Natural killer cell treated with Interleukin-12 subunit alpha and Interleukin-12 subunit beta and Interleukin-15 and Interleukin-18, amount 100 ng/mL, for 72 hours (primary cell): ENCODE data around the gene ADCY1. TPM values are rescaled to one million over a fixed set of nuclear protein-coding genes. Genes with fewer than 3 reads are reported as not detected.

Experiments
- ATAC-seq, 2 donors: fragments of 150-1000 bp; cut with Tn5 transposase in 1 of 2; sonication (Bioruptor Pico), chemical (Tn5 transposase) in 1 of 2; 2 replicates each; pipeline ENCODE4 v1.10.0; 2021
- DNase-seq: peaks from one replicate; pipeline ENCODE4 v3.0.0; 2022; ENCODE audit warnings: low spot score
- H3K27ac Mint-ChIP-seq, 2 donors: 1 replicate in 1 of 2; 2 replicates in 1 of 2; pipeline ENCODE4 v1.8.0; 2022; ENCODE audit warnings: mixed read lengths in 2 of 2, mild to moderate bottlenecking in 1 of 2, moderate library complexity in 1 of 2
- H3K27me3 Mint-ChIP-seq, 2 donors: 1 replicate in 1 of 2; 2 replicates in 1 of 2; pipeline ENCODE4 v1.8.0; 2022; ENCODE audit warnings: mixed read lengths in 2 of 2
- H3K36me3 Mint-ChIP-seq: one replicate; pipeline ENCODE4 v1.8.0; 2022; ENCODE audit warnings: mixed read lengths
- H3K4me1 Mint-ChIP-seq, 2 donors: 1 replicate in 1 of 2; 2 replicates in 1 of 2; pipeline ENCODE4 v1.8.0; 2022; ENCODE audit warnings: low read depth in 2 of 2, mixed read lengths in 2 of 2, mild to moderate bottlenecking in 1 of 2
- H3K4me3 Mint-ChIP-seq: one replicate; pipeline ENCODE4 v1.8.0; 2022; ENCODE audit warnings: mixed read lengths
- H3K9me3 Mint-ChIP-seq: 2 replicates; pipeline ENCODE4 v1.8.0; 2022; ENCODE audit warnings: mixed read lengths
- total RNA-seq, 2 donors: library from RNA; stranded (reverse); gene quantifications; one replicate each; pipeline ENCODE4 v1.2.3, GENCODE V29; 2022

Gene ADCY1
- total RNA-seq, 2 donors from 2014 or later, result 0.10 to 1.4 TPM

GRCh38 chr7:45661302-45661995, 87.3 kb downstream of the ADCY1 start:
- no peaks in the 10 kb centered on the region for H3K4me1 Mint-ChIP-seq
- no peak for ATAC-seq
- H3K36me3 Mint-ChIP-seq, result no peaks in the 10 kb centered on the region
- DNase-seq, result no peak
- peaks cover 0 to 3% of the 10 kb centered on the region in 2 donors for H3K27me3 Mint-ChIP-seq
- H3K4me3 Mint-ChIP-seq, result no peak overlapping the region
- no peak overlapping the region for H3K27ac Mint-ChIP-seq
- H3K9me3 Mint-ChIP-seq, result no peaks in the 10 kb centered on the region

DNA sequence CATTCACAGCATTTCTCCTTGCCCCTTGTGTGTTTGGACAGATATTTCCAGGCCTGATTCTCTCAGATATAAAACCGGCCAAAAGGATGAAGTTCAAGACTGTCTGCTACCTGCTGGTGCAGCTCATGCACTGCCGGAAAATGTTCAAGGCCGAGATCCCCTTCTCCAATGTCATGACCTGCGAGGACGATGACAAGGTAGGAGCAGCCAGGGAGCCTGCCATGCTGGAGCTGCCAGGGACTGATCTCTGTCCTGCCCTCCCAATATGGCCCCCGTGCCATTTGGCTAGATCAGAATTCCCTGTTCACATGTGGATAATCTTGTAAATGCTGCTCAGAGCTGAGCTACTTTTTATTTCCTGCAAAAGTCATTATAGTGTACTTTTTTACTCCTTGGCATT, 87.8 kb downstream of the ADCY1 start:
- DNase-seq, result no peak

DNA sequence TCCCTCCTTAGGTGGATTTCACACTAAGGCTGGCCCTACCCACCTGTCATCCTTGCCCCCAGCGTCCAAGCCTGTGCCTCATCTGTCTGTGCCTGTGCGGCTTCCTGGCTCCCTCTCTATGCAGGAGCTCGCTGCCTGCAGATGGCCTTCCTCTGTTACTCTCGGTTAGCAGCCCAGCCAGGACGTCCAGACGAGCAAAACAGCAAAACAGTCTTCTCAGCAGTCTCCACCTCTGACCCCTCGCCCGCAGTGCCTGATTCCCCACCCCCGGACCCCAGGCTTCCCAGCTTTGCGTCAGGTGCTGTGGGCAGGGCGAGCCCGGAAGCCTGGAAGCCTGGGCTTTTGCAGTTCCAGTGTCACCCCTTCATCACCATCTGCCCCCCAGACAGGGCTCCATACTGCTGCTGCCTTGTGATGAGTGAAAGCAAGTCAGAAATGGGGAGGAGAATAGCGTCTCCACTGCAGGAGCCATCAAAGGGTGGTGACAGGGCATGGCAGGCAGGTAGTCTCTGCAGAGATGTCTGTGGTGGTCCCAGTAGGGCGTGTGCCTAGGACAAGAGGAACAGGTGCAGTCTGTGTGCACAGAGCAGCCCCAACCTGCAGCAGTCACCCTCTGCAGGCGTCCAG, 88.5 kb downstream of the ADCY1 start:
- no peaks in the 10 kb centered on the region for H3K9me3 Mint-ChIP-seq
- no peak for DNase-seq

More for the DNA sequence above, 87.8 kb downstream of the ADCY1 start:
- peaks cover 0 to 3% of the 10 kb centered on the region in 2 donors for H3K27me3 Mint-ChIP-seq
- H3K4me1 Mint-ChIP-seq, result no peaks in the 10 kb centered on the region
- H3K27ac Mint-ChIP-seq, result no peak overlapping the region
- no peak overlapping the region for H3K4me3 Mint-ChIP-seq
- no peaks in the 10 kb centered on the region for H3K36me3 Mint-ChIP-seq
- H3K9me3 Mint-ChIP-seq, result no peaks in the 10 kb centered on the region
- no peak for ATAC-seq

DNA sequence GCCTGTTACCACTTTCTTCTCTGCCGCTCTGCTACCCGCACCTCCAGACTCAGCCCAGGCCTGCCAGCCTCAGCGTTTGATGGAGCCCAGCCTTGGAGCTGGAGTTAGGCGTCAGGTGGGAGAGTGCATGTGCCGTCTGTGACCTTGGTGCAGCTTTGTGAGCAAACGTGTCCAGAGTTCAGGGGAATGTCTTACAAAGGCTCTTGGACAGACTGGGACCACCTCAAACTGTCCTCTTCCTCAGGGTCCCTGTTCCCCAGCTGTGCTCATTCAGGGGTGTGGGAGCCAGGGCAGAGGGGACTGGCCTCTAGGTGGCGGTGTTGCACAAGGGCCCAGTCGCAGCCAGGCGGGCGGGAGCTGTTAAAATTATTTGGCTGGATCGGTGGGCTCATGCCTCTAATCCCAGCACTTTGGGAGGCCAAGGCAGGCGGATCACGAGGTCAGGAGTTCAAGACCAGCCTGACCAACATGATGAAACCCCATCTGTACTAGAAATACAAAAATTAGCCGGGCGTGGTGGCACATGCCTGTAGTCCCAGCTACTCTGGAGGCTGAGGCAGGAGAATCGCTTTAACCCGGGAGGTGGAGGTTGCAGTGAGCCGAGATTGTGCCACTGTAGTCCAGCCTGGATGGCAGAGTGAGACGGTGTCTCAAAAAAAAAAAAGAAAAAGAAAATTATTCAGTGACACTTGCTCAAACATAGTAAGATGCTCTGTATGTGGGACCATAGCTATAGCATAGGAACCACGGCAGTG, 89.2 kb downstream of the ADCY1 start:
- H3K36me3 Mint-ChIP-seq, result no peaks in the 10 kb centered on the region
- no peaks in the 10 kb centered on the region for H3K9me3 Mint-ChIP-seq
- H3K27ac Mint-ChIP-seq, result no peak overlapping the region
- H3K27me3 Mint-ChIP-seq, result peaks cover 0 to 3% of the 10 kb centered on the region in 2 donors
- DNase-seq (no peak), ATAC-seq (peak in 1 of 2 donors; percentile 57)
- no peaks in the 10 kb centered on the region for H3K4me1 Mint-ChIP-seq
- H3K4me3 Mint-ChIP-seq, result no peak overlapping the region

More for the DNA sequence above, 88.5 kb downstream of the ADCY1 start:
- Mint-ChIP-seq H3K27ac (no peak overlapping the region), H3K4me3 (no peak overlapping the region), H3K4me1 (no peaks in the 10 kb centered on the region), H3K27me3 (peaks cover 0 to 3% of the 10 kb centered on the region in 2 donors), H3K36me3 (no peaks in the 10 kb centered on the region)
- ATAC-seq, result peak in 1 of 2 donors; percentile 28

- Mint-ChIP-seq H3K4me1 (no peaks in the 10 kb centered on the region), H3K27me3 (peaks cover 5 to 8% of the 10 kb centered on the region in 2 donors), H3K27ac (no peak overlapping the region), H3K36me3 (no peaks in the 10 kb centered on the region), H3K9me3 (no peaks in the 10 kb centered on the region), H3K4me3 (no peak overlapping the region)
- DNase-seq (no peak), ATAC-seq (peak in 1 of 2 donors; percentile 6)
These were observed 89.9 kb downstream of the ADCY1 start for GRCh38 chr7:45663965-45664633.

DNA sequence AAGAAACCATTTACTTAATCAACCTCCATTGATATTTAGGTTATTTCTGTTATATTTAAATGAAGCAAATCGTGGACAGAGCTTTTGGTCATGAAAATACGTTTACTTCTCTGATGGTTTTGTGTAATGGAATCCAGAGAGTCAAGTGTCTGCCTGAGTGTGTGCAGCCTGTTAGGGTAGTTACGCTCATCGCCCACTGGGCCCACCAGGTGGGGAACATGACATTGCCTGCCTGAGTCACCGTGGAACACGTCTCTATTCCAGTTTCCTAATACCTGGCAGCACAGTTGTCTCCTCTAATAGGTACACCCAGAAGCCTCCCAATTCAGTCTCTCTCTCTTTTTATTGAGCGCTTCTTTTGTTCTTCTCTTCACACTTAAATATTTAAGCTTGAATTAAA, 91.0 kb downstream of the ADCY1 start:
- Mint-ChIP-seq H3K27ac (no peak overlapping the region), H3K9me3 (no peaks in the 10 kb centered on the region), H3K4me3 (no peak overlapping the region), H3K36me3 (no peaks in the 10 kb centered on the region), H3K4me1 (no peaks in the 10 kb centered on the region), H3K27me3 (peaks cover 8 to 9% of the 10 kb centered on the region in 2 donors)
- no peak for DNase-seq
- no peak for ATAC-seq

GRCh38 chr7:45670227-45670626, 96.1 kb downstream of the ADCY1 start:
- no peak for DNase-seq
- Mint-ChIP-seq H3K36me3 (no peaks in the 10 kb centered on the region), H3K27me3 (peaks cover 18 to 50% of the 10 kb centered on the region in 2 donors), H3K27ac (no peak overlapping the region), H3K4me1 (no peaks in the 10 kb centered on the region), H3K9me3 (no peaks in the 10 kb centered on the region), H3K4me3 (no peak overlapping the region)
- no peak for ATAC-seq

DNA sequence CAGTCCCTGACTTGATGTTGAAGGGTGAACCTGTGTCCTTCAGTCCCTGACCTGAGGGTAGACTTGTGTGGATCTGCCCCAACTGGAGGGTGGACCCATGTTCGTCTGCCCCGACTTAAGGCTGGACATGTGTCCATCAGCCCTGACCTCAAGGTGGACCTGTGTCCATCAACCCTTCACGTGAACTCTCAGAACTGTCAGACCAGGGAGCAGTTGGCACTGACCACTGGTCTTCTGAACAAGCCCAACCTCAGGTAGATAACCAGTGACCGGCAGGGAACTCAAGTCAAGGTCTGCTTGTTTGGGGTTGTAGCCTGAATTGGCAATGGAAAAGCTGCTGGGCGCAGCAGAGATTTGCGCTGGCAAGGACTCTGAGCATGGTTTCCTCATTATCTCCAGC, 96.5 kb downstream of the ADCY1 start:
- no peaks in the 10 kb centered on the region for H3K4me1 Mint-ChIP-seq
- no peak overlapping the region for H3K4me3 Mint-ChIP-seq
- H3K36me3 Mint-ChIP-seq, result no peaks in the 10 kb centered on the region
- H3K27ac Mint-ChIP-seq, result no peak overlapping the region
- H3K27me3 Mint-ChIP-seq, result peaks cover 20 to 55% of the 10 kb centered on the region in 2 donors
- DNase-seq, result peak; percentile 44
- H3K9me3 Mint-ChIP-seq, result no peaks in the 10 kb centered on the region
- no peak for ATAC-seq

DNA sequence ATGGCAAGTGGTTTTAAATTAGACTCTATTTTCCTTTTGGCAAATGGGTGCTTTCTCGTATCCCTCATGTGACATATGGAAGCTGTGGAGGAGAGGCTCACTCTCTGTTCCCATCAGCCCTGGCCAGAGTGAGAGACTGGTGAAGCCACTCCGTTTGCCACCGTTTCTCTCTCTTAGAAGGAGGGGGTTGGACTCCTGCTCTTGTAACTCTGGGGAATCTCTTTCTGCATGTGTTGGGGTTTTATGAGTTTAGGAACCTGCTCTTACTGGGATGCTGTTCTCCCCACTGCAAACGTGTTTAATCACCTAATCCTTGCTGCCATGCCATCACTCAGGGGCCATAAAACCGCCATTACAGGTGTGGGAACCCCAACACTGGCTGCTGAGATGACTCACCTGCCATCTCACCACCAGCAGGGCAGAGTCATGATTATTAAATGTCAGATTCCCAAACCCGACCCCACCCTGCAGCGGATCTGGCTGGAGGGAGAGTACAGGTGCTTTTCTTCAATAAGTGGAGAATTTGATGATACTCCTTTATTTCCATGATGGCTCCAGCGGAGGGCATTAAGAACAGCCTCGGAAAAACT, 103.2 kb downstream of the ADCY1 start:
- Mint-ChIP-seq H3K4me1 (no peaks in the 10 kb centered on the region), H3K36me3 (no peaks in the 10 kb centered on the region), H3K4me3 (no peak overlapping the region), H3K27me3 (peaks cover 20 to 47% of the 10 kb centered on the region in 2 donors), H3K9me3 (no peaks in the 10 kb centered on the region), H3K27ac (no peak overlapping the region)
- DNase-seq (no peak), ATAC-seq (no peak)

DNA sequence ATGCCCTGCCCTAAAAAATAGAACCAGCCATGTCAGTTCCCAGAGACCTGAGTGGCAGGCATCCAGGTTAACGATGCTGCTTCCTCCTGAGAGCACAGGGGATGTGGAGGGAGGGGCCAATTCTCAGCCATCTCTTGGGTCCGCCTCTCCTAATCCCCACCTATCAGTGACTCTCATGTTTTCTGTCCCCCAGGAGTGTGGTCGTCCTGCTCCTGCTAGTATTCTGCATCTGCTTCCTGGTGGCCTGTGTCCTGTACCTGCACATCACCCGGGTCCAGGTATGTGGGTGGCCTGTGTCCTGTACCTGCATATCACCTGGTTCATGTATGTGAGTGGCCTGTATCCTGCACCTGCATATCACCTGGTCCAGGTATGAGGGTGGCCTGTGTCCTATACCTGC, 105.3 kb downstream of the ADCY1 start:
- no peak for DNase-seq
- Mint-ChIP-seq H3K27ac (no peak overlapping the region), H3K27me3 (peaks cover 12 to 27% of the 10 kb centered on the region in 2 donors), H3K36me3 (no peaks in the 10 kb centered on the region), H3K9me3 (no peaks in the 10 kb centered on the region), H3K4me1 (no peaks in the 10 kb centered on the region), H3K4me3 (no peak overlapping the region)
- ATAC-seq, result no peak

DNA sequence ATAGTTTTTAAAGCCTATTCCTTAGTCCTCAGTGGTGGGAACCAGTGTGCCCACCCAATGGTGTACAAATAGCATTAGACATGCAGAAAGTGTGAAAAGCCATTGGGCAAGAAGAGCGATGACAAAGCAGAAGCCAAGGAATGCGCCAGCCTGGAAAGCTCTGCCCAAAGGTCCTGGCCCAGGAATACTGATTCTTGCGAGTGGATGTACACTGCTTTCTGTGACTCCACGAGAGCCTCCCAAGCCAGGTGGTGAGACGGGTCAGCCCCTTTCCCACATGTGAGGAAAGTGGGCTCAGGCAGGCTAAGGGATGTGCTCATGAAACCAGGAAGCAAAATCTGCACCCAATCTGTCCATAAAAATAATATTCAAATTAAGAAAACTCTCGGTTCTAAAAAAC, 106.6 kb downstream of the ADCY1 start:
- peaks cover 7 to 14% of the 10 kb centered on the region in 2 donors for H3K27me3 Mint-ChIP-seq

DNA sequence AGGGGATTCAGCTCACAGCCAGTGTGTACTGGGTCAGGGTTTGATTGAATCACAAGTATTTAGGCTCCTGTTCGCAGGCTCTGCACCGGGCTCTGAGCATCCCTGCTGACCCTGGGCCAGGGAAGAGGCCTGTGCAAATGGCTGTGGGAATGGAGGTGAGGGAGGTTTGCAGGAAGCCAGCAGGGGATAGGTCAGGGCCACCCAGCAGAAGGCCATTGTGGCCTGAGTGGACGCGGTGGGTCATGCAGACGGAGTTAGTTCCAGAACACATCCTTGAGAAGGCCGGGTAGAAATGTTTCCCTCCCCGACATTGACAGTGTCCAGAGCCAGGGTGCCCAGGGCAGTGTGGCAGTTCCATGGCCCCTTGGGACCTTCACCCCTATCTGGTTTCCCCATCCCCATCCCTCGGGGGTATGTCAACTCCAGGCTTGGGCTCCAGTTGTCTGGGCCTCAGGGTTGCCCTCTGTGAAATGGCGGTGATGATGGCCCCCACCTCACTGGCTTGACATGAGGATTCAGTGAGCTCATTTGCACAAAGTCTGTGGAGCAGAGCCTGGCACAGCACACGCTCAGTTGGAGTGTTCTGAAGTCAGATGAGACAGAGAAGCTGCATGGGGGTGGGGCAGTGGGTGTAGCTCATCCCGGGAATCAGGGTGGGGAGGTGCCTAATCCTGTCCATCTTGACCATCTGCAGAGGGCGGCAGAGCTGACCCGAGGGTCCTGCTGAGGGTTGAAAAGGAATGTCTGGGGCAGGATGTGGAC, 107.6 kb downstream of the ADCY1 start:
- no peaks in the 10 kb centered on the region for H3K36me3 Mint-ChIP-seq
- no peak for DNase-seq

More for the DNA sequence above, 106.6 kb downstream of the ADCY1 start:
- Mint-ChIP-seq H3K4me1 (no peaks in the 10 kb centered on the region), H3K27ac (no peak overlapping the region), H3K4me3 (no peak overlapping the region), H3K9me3 (no peaks in the 10 kb centered on the region), H3K36me3 (no peaks in the 10 kb centered on the region)
- DNase-seq, result no peak
- ATAC-seq, result no peak

DNA sequence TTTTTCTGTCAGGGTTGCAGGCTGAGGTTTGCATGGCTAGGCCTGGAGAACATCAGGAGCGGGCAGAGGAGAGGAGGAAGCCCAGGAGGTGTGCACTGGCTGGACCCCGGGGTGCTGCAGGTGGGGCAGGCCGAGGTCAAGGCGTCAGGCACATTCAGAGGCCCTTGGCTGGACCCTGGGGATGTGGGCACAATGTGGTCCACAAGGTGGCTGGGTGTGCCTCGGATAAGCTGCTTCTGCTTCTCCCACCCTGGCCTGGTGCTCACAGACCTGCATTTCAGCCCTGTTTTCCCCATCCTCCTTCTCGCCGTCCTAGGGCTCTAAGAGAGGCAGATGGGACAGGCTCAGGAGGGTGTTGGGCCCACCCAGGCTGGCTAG, 108.2 kb downstream of the ADCY1 start:
- ATAC-seq (no peak), DNase-seq (peak; percentile 47)
- no peaks in the 10 kb centered on the region for H3K36me3 Mint-ChIP-seq
- peaks cover 3 to 4% of the 10 kb centered on the region in 2 donors for H3K27me3 Mint-ChIP-seq
- no peaks in the 10 kb centered on the region for H3K9me3 Mint-ChIP-seq
- H3K27ac Mint-ChIP-seq, result no peak overlapping the region
- no peak overlapping the region for H3K4me3 Mint-ChIP-seq
- H3K4me1 Mint-ChIP-seq, result no peaks in the 10 kb centered on the region

More for the DNA sequence above, 107.6 kb downstream of the ADCY1 start:
- H3K27me3 Mint-ChIP-seq, result peaks cover 3 to 8% of the 10 kb centered on the region in 2 donors
- no peaks in the 10 kb centered on the region for H3K9me3 Mint-ChIP-seq
- no peak for ATAC-seq
- no peak overlapping the region for H3K27ac Mint-ChIP-seq
- no peak overlapping the region for H3K4me3 Mint-ChIP-seq
- H3K4me1 Mint-ChIP-seq, result no peaks in the 10 kb centered on the region
